GM21528 (cell line): ENCODE results near the gene SLC6A19.

ENCODE experiments used
- ATAC-seq: cut with Tn5 transposase; IDR thresholded peaks from one replicate; pipeline ENCODE4 v1.9.1; 2021; ENCODE audit warnings: mild to moderate bottlenecking, moderate library complexity; ENCODE audit not compliant: unreplicated experiment, low FRiP score

The SLC6A19 gene

GRCh38 chr5:1189269-1189668 lies 12.1 kb upstream of the SLC6A19 start:
- ATAC-seq, result no peak

- no peak for ATAC-seq
These were observed 11.1 kb upstream of the SLC6A19 start for GRCh38 chr5:1190278-1190677.

- no peak for ATAC-seq
These were observed 10.6 kb upstream of the SLC6A19 start for GRCh38 chr5:1190837-1191239.

GRCh38 chr5:1192971-1193590 lies 8.3 kb upstream of the SLC6A19 start:
- ATAC-seq, result no peak

GRCh38 chr5:1193591-1193985 lies 7.8 kb upstream of the SLC6A19 start:
- ATAC-seq, result no peak

GRCh38 chr5:1194378-1194777 lies 7.0 kb upstream of the SLC6A19 start:
- ATAC-seq, result no peak

- ATAC-seq, result no peak
These were observed 6.0 kb upstream of the SLC6A19 start for GRCh38 chr5:1195439-1195838.

GRCh38 chr5:1195916-1196315 lies 5.5 kb upstream of the SLC6A19 start:
- ATAC-seq, result no peak

GRCh38 chr5:1196562-1196961 lies 4.8 kb upstream of the SLC6A19 start:
- no peak for ATAC-seq

- no peak for ATAC-seq
These were observed 3.3 kb upstream of the SLC6A19 start for GRCh38 chr5:1197876-1198666.

GRCh38 chr5:1199340-1199648 lies 2.1 kb upstream of the SLC6A19 start:
- no peak for ATAC-seq

- no peak for ATAC-seq
These were observed 1.5 kb upstream of the SLC6A19 start for GRCh38 chr5:1199649-1200494.

- ATAC-seq, result no peak
These were observed 684 bp upstream of the SLC6A19 start for GRCh38 chr5:1200495-1201326.

GRCh38 chr5:1202026-1202797 lies 817 bp downstream of the SLC6A19 start:
- no peak for ATAC-seq

- no peak for ATAC-seq
These were observed 1.4 kb downstream of the SLC6A19 start for GRCh38 chr5:1202798-1203185.

GRCh38 chr5:1203311-1203967 lies 2.0 kb downstream of the SLC6A19 start:
- ATAC-seq, result no peak

GRCh38 chr5:1203968-1204692 lies 2.7 kb downstream of the SLC6A19 start:
- no peak for ATAC-seq

GRCh38 chr5:1204693-1205242 lies 3.4 kb downstream of the SLC6A19 start:
- no peak for ATAC-seq
